Neural crest cell (in vitro differentiated cells): ENCODE data around the gene EIF6. TPM values are rescaled to one million over a fixed set of nuclear protein-coding genes. Genes with fewer than 3 reads are reported as not detected.

Source experiments
- DNase-seq: peaks from one replicate; pipeline ENCODE4 v3.0.0; 2021; ENCODE audit warnings: low read depth, mixed read lengths, low spot score
- H3K27ac Mint-ChIP-seq: one replicate; pipeline ENCODE4 v1.8.0; 2021; ENCODE audit warnings: mild to moderate bottlenecking, mixed read lengths; ENCODE audit not compliant: unreplicated experiment
- H3K27me3 Mint-ChIP-seq: 2 replicates; pipeline ENCODE4 v1.8.0; 2021; ENCODE audit warnings: low read depth, mild to moderate bottlenecking, mixed read lengths
- H3K36me3 Mint-ChIP-seq: 2 replicates; pipeline ENCODE4 v1.8.0; 2021; ENCODE audit warnings: low read depth, mild to moderate bottlenecking, mixed read lengths
- H3K4me1 Mint-ChIP-seq: 2 replicates; pipeline ENCODE4 v1.8.0; 2021; ENCODE audit warnings: mixed read lengths
- H3K4me3 Mint-ChIP-seq: one replicate; pipeline ENCODE4 v1.8.0; 2021; ENCODE audit warnings: mild to moderate bottlenecking, mixed read lengths
- H3K9me3 Mint-ChIP-seq: 2 replicates; pipeline ENCODE4 v1.8.0; 2021; ENCODE audit warnings: mixed read lengths
- CTCF ChIP-seq: fragments of 200-600 bp; sonication (generic); conservative IDR thresholded peaks from 2 replicates; pipeline ENCODE4 v1.5.0; 2021; ENCODE audit warnings: antibody characterized with exemption, mild to moderate bottlenecking
- total RNA-seq: library from RNA; stranded (reverse); gene quantifications from 2 replicates; pipeline ENCODE4 v1.2.1, GENCODE V29; 2021

EIF6 gene
- total RNA-seq, 1 donor from 2014 or later = 112 TPM

DNA sequence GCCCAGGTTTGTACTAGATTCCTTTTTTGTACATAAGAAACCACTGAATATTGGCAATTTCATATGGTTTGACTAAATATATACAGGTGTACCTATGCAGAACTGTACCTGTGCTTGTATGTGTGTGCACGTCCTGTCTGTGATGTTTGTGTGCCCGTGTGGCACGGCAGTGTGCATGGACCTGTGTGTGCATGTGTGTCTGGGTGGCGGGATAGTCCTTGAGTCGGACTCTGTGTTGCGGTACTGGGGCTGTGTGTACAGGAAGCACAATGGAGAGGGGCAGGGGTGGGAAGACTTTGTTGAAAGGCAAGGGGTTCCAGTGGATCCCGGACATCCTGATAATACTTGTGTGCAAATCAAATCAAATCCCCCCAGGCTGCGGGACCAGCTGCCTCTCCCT is 11.1 kb upstream of the EIF6 start:
- H3K36me3 Mint-ChIP-seq = no peaks in the 10 kb centered on the region
- no peak overlapping the region for H3K4me3 Mint-ChIP-seq
- no peak overlapping the region for H3K27ac Mint-ChIP-seq
- no peaks in the 10 kb centered on the region for H3K4me1 Mint-ChIP-seq
- no peaks in the 10 kb centered on the region for H3K9me3 Mint-ChIP-seq
- no peak for DNase-seq
- no peak for TF ChIP-seq CTCF
- peaks cover 6% of the 10 kb centered on the region for H3K27me3 Mint-ChIP-seq

- Mint-ChIP-seq H3K4me1 (no peaks in the 10 kb centered on the region), H3K27me3 (peaks cover 6% of the 10 kb centered on the region), H3K27ac (no peak overlapping the region), H3K36me3 (no peaks in the 10 kb centered on the region), H3K9me3 (no peaks in the 10 kb centered on the region), H3K4me3 (no peak overlapping the region)
- DNase-seq = no peak
- TF ChIP-seq CTCF = no peak
These were observed 10.5 kb upstream of the EIF6 start for GRCh38 chr20:35295058-35295457.

DNA sequence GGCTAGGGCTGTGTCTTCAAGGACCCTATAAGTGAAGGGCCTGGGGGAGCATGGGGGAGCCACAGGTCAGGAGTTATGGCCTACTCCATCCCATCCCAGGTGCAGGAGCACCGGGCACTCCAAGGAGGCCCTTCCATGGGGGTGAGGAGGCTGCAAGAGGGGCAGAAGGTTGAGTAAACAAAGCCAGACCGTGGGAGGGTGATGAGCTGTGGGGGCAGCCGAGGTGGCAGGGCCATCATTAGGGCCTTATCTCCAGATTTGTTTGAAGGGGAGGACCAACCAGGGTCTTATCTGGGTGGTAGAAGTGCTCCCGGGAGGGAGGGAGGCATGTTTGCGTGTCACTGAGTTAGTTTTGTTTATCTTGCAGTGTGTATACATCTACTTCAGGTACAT is 9.7 kb upstream of the EIF6 start:
- H3K4me1 Mint-ChIP-seq = no peaks in the 10 kb centered on the region
- no peak overlapping the region for H3K4me3 Mint-ChIP-seq
- no peak for DNase-seq
- no peaks in the 10 kb centered on the region for H3K36me3 Mint-ChIP-seq
- no peak overlapping the region for H3K27ac Mint-ChIP-seq
- no peaks in the 10 kb centered on the region for H3K9me3 Mint-ChIP-seq
- no peak for TF ChIP-seq CTCF
- H3K27me3 Mint-ChIP-seq = peaks cover 6% of the 10 kb centered on the region

GRCh38 chr20:35293303-35294292 is 9.0 kb upstream of the EIF6 start:
- H3K9me3 Mint-ChIP-seq = no peaks in the 10 kb centered on the region
- no peak overlapping the region for H3K4me3 Mint-ChIP-seq
- H3K36me3 Mint-ChIP-seq = no peaks in the 10 kb centered on the region
- H3K27me3 Mint-ChIP-seq = peaks cover 6% of the 10 kb centered on the region
- H3K27ac Mint-ChIP-seq = no peak overlapping the region
- no peak for TF ChIP-seq CTCF
- H3K4me1 Mint-ChIP-seq = no peaks in the 10 kb centered on the region
- DNase-seq = no peak

GRCh38 chr20:35292504-35293285 is 8.1 kb upstream of the EIF6 start:
- no peaks in the 10 kb centered on the region for H3K4me1 Mint-ChIP-seq
- H3K27me3 Mint-ChIP-seq = peaks cover 6% of the 10 kb centered on the region
- TF ChIP-seq CTCF = no peak
- H3K4me3 Mint-ChIP-seq = no peak overlapping the region
- no peaks in the 10 kb centered on the region for H3K36me3 Mint-ChIP-seq
- peak overlapping the region; percentile 12 for H3K27ac Mint-ChIP-seq
- H3K9me3 Mint-ChIP-seq = no peaks in the 10 kb centered on the region
- DNase-seq = no peak
